HG02943 (cell line): ENCODE results near the gene RAB18.
"Not testable (repeated sequence)": the region's sequence is repeated elsewhere in the genome, so short reads cannot be mapped to it uniquely, and the experiment has no call there.

Experiments
- ATAC-seq: cut with Tn5 transposase; IDR thresholded peaks from one replicate; pipeline ENCODE4 v1.9.1; 2021; ENCODE audit warnings: mild to moderate bottlenecking, low read depth, moderate library complexity; ENCODE audit not compliant: unreplicated experiment

Gene RAB18

DNA sequence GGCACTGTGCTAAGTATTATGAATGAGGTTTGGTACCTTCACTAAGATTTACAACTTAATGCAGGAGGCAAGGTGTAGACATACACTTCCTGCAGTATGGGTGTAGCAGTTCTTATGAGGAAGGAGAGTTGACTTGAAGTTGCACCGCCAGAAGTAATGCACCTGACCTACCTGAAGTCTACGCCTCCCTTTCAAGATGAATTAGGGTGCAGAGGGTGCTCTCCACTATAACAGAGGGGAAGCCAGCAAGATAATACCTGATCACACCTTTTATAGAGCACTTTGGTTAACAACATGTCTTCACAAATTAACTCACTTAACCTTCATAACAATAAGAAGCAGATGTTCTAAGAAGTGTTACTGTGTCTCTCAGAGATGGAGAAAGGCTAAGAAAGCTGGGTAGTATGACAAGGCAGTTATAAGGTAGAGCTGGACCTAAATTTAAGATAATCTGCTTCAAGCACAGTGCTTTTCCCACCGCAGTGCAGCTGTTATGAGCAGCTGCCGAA lies 552 bp upstream of the RAB18 start:
- no peak for ATAC-seq

DNA sequence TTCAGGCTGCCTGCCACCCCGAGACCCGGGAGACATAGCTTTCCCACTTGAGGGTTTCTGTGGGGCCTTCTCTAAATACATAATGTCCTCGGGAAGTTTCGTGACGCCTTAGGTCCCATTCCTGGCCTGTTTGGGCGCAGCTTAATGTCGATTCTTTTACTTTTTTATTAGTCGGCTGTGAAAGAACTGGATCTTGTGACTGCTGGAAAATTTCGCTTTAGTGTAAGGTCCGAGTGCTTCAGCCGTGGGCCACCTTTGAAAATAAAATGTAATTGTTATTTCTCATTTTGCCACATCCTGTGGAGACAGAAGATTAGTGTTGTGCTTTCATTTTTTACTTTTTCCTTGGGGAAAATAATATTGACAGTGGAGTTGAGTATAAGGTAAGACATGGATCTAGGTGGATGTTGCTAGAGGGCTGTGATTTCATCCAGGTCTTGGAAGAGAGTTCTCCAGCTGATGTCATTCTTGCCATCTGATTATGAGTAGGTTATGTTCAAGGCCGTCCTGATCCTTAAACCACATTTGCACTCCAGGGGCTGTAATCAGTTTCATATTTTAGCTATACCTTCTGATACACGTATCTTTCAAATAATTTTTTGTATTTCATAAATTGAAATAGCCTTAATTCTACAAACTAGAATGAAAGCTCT lies 830 bp downstream of the RAB18 start:
- no peak for ATAC-seq

DNA sequence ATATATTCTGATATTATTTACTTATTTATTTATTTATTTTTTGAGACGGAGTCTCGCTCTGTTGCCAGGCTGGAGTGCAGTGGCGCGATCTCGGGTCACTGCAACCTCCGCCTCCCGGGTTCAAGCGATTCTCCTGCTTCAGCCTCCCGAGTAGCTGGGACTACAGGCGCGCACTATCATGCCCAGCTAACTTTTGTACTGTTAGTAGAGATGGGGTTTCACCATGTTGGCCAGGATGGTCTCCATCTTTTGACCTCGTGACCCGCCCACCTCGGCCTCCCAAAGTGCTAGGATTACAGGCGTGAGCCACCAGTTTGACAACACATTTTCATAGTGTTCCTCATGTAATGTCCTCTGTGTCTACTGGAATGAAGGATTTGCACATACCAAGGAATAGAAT lies 1.4 kb downstream of the RAB18 start:
- ATAC-seq: not testable (repeated sequence)

DNA sequence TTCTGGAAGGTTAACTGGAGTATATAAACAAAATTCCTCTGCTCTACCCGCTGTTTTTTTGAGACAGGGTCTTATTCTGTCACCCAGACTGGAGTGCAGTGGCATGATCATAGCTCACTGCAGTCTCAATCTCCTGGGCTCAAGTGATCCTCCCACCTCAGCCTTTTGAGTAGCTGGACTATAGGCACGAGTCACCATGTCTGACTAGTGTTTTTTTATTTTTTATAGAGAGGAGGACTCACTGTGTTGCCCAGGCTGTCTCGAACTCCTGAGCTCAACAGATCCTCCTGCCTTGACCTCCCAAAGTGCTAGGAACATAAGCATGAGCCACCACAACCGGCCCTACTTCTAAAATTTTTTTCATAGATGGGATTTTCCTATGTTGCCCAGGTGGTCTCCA lies 2.2 kb downstream of the RAB18 start:
- no peak for ATAC-seq

DNA sequence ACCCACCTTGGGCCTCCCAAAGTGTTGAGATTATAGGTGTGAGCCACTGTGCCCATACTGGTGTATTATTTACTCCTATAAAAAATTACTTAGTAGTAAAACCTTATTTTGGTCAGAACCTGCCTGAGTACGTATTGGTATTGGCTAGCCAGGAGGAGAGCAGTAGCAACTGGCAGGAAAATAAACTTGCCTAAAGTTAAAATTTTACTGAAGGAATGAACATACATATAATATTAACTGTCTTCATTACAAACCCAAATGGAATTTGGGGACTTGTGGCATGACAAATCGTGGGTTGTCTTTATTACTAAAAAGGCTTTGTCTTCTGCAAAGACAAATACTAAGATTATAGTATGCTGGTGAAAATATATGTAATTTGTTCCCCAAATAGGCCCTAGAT lies 8.4 kb downstream of the RAB18 start:
- no peak for ATAC-seq

DNA sequence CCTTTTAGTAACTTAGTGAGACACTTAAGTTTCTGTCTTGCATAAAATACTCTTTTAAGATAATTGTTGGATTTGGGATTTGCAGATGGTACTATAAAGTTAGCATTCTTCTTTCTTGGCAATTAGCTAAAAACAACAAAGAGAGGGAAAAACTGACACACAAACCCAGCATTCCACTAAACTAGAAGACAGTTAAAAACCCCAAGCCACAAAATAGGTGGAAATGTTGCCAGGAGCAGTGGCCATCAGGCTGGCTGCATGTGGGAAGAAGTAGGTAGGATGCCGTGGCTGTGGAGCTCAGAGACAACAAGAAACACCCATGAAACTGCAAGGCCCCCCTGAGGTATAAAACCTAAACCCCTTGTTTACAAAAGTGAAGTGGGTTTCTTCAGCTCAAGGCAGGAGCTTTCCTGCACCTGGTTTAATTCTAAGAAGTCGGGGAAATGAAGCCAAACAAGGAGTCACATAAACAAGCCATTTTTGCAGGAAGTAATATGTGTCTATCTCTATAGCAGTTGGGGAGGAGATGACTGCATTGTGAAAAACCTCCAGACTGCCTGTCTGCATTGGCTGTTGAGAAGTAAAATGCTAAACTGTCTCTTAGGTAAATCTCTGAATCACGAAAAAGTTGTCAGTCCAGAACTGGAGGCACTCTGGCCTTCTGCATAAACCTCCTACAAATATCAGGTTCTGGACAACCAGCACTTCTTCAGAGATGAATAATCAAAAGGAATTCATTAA lies 9.5 kb downstream of the RAB18 start:
- ATAC-seq: no peak

DNA sequence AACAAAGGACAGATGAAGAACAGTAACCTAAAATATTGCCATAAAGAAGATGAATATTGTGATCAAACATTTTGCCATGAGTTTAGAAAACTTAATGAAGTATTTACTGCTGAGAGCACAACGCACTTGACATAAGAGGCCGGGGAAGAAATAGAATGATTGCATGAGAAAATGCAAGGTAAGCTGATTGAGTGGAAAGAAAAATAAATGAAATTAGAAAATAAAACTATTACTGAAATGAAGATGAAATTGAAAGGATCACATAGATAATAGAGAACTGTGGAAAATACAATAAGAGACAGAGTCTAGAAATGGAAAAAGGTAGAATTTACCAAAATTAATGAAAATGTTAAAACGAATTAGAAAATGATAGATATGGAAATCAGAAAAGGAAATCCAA lies 10.1 kb downstream of the RAB18 start:
- ATAC-seq: no peak

DNA sequence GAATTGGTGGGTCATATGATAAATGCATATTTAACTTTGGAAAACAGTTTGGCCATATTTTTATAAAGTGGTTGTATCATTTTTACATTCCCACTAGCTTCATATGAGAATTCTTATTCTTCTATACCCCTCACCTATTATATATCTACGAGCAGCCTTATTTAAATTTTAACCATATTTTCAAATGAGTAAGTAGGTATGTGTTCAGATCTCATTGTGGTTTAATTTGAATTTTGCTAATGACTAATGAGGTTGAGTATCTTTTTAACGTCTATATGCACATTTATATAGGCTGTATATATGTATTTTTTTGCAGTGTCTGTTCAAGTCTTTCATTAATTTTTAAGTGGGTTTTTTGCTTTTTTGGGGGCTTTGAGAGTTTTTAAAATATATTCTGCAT lies 14.2 kb downstream of the RAB18 start:
- ATAC-seq: no peak

DNA sequence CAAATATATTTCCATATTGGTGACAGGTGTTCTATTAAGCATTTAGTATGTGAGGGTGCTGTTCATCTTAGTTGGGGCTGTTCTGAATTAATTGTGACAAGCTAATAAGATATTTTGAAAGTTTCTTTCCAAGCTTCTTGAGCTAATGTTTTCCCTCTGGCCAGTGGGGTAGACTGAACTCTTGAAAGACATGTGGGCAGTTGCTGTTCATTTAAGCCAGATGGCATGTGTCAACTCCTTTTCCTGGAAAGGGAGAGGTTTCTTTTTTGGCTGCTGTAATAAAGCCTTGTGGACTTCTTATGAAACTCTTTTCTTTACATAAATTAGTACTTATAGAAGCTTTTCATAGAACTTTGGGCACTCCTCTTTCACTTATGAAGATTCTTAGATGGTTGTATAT lies 21.7 kb downstream of the RAB18 start:
- ATAC-seq: no peak

DNA sequence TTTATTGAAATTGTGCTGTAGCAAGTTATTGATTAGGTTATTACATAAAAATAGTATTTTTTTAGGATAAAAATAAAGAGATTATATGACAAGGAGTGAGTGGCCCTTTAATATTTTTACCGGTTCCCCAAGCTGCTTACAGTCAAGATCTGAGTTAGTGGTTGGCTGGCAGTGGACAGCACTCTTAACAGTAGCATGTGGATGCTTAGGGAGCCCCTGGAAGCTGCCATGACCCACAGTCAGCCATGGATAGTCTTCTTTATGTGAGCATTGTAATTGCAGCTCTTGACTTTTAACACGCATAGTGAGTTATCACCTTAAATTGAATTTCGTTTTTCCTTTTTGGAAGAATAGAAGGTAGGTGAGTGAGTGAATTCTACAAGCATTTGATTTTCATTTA lies 22.1 kb downstream of the RAB18 start:
- no peak for ATAC-seq

DNA sequence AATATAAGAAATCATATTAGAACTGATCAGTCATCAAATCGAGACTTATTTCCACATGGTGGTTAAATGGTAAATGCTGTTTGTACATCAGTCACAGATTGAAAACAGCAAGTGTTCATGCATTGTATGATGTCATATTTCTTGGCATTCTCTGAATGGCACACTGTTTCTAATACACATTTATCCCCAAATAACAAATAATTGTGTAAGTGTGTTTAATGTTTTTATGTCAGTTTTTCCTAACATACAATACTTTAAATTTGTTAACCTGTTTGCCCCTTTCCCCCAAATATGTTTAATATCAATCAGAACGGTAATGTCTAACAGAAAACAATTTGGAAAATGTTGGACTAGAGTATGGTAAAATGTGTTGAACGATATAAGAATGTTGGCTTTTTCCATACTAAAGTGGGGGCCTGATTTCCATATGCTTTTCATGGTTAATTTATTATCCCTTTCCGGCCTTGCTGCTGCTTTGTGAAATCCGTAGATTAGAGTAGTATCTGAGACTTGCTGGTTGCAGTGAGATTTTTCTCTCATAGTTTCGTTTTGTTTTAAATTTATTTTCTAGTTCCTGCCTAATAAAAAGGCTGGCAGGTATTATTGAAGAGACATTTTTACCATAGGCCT lies 23.7 kb downstream of the RAB18 start:
- ATAC-seq: no peak

DNA sequence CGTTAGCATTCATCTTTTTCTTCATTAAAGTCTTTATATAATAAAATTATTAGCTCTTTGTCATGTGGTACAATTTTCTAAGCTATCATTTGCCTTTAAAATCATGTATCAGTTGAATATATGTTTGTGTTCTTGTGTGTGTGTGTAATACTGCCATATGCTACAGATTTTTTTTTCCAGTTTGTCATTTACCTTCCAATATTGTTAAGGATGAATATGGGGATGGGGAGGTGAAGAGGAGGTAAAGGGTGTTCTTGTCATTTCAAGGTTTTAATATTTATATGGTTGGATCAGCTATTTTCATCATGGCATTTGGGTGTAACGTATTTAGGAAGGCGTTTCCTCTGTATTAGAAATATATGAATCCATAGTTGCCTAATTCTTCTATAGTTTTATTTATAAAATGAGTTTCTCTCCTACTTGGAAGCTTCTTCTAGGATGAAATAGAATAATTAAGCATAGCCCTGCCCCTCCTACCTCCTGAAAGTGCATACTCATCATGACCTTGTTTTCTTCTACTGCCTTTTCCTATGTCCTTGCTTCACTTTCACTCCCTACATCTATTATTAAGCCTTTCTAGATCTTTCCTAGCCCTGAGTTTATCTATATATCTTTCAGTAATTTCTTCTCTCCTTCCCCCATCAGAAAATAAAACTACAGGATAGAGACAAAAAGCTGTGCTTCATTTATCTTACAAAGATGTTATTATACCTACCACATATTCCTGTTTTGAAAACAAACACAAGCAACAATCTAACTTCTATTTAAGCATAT lies 25.1 kb downstream of the RAB18 start:
- ATAC-seq: no peak

DNA sequence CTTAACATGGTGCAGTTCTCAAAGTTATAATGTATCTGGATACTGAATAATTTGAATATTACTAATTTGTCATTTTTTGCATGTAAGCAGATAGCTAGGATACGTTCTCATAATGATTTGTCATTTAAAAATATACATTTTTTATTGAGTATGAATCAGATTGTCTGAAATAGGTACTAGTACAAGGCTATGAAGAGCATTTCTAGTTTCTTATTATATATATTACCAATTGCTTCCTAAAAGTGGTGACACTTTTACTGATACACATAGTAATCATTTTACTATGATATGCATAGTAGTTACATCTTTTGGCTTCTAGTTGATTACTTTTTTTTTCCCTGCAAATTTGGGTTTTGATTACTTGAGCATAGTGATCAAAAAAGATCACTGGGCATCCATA lies 26.4 kb downstream of the RAB18 start:
- ATAC-seq: no peak

DNA sequence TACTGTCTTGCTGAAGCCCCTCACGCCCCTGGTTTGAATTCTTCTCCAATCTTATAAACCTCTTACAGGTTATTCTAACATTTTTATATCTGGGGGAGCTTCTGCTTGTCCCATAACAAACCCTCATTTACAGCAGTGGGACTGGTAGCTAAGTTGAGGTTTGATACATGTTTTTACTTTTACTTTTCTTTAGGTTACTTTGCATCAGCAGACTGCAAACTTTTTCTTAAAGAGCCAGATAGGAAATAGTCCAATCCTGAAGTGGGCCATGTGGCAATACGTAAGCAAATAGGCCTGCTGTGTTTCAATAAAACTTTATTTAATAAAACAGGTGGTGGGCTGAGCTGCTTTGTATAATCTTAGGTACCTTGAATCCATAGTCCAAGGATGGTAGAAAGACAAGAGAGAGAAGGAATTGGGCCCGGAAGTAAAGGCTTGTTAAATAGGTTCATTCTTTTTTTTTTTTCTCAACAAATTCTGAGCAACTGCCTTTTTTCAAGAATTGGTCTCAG lies 27.3 kb downstream of the RAB18 start:
- no peak for ATAC-seq

DNA sequence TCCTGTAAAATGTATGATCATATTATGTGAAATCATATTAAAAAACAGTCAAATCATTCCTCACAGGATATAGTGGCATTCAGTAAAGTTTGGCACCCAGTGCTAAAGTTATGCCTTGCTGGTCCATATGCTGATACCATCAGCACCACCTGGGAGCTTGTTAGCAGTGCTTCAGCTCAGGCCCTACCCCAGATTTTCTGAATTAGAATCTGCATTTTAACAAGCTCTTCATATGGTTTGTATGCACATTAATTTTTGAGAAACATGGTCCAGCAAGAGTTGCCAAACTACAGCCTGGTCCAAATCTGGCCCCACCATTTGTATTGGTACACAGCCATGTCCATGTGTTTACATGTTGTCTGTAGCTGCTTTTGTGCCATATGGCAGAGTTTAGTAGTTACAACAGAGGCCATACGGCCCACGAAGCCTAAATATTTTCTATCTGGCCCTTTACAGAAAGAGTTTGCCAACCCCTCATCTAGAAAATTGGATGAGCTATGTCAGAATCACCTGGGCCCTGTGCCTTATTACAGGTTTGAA lies 30.1 kb downstream of the RAB18 start:
- ATAC-seq: no peak

DNA sequence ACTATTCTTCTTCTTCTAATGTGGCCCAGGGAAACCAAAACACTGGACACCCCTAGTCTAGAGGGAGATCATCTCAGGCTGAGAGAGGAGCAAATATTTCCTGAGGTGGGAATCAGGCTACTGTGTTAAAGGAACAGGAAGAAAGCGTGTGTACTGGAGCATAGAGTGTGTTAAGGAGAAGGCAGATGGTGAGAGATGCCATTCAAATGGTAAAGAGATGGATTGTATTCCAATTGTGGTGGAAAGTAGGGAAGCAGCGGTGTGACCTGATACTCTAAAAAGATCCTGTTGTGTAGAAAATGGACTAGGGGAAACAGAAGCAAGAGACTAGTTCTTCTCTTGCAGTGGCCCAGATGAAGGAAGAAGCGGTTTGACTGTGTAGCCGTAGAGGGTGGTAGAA lies 31.2 kb downstream of the RAB18 start:
- ATAC-seq: no peak

DNA sequence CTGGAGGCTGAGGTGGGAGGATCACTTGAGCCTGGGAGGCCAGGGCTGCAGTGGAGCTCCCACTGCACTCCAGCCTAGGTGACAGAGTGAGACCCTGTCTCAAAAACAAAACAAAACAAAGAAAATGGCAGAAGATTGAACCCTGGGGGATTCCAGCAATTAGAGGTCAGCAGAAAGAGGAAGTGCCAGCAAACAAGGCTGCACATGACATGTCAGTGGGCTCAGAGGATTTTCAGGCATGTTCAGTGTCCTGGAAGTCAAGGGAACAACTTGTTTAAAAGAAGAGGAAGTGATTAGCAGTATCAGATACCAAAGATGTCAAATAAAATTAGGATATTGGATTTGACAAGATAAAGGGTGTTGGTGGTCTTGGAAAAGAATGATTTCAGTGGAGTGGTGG lies 32.3 kb downstream of the RAB18 start:
- ATAC-seq: no peak

DNA sequence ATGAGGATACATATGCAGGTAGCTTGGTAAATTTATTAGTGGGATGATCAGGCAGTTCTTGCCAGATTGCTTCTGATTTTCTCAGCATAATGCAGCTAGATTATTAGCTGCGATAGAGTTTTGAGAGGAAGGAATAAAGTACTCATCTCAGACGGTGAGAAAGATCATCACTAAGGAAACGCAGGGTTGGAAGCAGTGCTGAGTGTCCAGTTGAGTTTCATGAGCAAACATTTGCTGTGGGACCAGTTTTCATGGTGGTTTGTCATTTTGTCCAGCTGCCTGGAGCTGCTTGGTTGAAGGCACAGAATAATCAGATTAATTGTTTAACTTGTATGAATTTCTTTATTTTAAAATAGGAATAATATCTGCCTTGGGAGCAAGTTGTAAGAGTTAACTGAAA lies 33.1 kb downstream of the RAB18 start:
- no peak for ATAC-seq

DNA sequence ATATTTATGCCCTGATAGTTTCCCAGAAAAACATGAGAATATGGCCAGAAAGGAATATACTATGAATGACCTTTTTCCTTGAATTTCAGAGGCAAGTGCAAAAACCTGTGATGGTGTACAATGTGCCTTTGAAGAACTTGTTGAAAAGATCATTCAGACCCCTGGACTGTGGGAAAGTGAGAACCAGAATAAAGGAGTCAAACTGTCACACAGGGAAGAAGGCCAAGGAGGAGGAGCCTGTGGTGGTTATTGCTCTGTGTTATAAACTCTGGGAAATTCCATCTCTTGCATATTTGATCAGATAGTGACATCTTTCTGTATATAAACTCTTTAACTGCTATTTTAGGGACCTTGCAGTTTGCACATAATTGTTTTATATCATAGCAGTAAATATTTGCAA lies 33.7 kb downstream of the RAB18 start:
- ATAC-seq: no peak

DNA sequence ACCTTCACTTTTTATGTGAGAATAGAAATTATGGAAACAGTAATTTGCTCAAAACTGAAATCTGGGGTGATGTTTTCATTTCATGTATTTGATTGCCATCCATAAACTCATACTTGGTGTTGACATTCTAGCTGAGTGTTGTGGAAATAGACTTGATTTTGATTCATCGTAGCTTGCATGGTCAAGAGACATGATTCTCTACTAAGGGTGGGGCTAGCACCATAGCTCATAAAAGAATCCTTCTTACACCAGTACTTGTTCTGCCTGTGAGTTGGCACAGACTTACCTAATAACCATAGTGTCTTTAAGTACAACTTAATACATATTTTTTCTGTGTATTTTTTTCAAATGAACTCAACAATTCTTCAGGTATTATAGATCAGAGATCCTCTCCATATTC lies 36.6 kb downstream of the RAB18 start:
- ATAC-seq: no peak
